Measurements from ENCODE around the gene USP7.

Gene USP7

DNA sequence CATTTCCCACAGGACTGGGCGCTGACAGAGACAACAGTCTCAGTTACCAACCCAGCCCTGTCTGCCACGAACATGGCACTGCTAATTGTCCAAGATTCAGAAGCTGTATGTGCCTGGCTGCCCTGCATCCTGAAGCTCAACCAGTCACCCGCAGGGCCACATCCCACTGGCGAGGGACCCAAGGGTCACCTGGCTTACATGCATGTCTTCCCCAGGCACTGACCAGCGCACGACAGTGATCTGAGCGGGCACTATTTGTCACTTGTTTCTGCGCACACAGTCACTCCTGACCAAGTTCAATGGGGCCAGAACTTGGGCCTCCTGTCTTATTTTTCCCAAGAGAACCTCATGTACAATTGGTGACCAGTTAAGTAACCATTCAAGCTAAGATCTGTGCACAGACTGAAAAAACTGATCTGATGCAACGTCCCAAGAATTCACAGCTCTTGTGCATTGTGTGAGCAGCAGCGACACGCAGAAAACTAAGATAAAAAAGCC, 13.1 kb downstream of the USP7 start:
- DNase-seq, result no peak

DNA sequence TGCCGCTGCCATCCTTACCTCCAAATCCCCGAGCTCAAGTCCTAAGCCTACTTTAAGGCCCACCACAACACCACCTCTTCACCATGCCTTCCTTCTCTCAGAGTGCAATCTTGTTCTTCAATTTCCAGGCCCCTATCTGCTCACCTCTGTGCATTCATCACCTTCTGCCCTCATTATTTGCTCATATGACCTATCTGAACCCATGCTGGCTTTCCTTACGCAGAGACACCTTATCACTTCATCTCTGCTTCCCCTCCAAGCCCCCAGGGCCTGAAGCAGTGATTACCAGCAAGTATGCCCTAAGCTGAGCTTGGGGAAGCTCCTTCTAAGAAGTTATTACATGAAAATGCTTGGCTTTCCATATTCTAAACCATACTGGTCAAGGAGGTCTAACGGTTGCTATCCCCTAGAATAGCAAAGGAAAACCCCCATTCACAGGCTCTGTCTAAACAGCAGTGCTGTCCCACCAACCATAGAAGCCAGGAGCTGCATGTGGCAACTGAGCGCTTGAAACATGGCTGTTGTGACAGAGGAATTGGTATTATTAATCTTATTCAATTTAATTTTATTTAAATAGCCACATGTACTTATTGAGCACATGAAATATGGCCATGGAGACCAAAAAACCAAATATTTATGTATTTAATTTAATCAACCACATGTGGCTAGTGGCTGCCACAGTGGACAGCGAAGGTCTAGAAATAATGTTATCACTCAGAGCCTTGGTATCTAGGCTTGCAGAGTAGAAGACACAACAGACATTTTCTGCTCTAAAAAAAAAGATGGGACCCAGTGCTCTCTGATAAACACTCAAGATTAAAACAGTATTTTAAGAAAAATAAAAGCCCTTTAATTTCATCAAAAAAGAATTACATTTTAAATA, 13.9 kb downstream of the USP7 start:
- DNase-seq, result no peak

GRCh38 chr16:8948831-8949230, 14.9 kb downstream of the USP7 start:
- no peak for DNase-seq

GRCh38 chr16:8948069-8948593, 15.6 kb downstream of the USP7 start:
- no peak for DNase-seq

DNA sequence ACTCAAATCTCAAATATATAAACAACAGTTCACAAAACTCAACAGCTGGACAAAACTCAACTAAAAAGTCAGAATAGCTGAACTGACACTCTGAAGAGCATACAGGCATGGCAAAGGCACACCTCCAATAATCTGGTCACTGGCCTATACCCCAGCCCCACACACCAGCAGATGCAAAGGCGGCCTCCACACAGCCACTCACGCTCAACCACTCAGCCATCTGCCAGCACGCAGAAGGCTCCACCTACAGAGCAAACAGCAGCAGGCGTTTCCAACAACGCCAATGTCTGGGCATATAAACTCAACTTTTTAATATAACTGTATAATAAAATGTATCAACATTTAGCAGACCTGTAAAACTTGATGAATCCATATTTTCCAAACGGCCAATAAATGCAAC, 17.2 kb downstream of the USP7 start:
- no peak for DNase-seq

DNA sequence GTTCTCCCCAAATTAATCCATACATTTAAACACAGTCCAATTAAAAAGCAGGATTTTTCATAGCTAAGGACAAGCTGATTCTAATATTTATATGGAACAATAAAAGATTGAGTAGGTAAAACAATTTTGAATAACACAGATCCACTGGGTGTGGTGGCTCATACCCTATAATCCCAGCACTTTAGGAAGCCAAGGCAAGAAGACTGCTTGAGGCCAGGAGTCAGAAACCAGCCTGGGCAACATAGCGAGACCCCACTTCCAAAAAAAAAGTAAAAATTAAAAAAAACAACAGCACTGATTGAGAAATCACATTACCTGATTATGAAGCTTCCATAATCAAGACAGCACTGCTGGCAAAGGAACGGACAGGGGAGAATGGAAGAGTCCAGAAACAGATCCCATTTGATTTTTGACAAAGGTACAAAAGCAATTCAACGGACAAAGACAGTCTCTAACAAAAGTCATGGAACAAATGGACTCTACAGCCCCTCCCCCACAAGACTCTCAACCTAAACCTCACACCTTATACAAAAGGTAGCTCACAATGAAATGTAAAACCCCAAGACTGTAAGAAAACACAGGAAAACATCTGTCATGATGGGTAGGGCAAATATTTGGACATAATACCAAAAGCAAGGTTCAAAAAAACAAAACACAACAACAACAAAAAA, 17.9 kb downstream of the USP7 start:
- no peak for DNase-seq

- DNase-seq, result no peak
Observed at GRCh38 chr16:8943966-8944759, 19.5 kb downstream of the USP7 start.

- no peak for DNase-seq
Observed at GRCh38 chr16:8943001-8943763, 20.5 kb downstream of the USP7 start.

- no peak for DNase-seq
Observed at GRCh38 chr16:8941718-8942344, 21.9 kb downstream of the USP7 start.

- DNase-seq, result no peak
Observed at GRCh38 chr16:8937803-8938202, 25.9 kb downstream of the USP7 start.

GRCh38 chr16:8936421-8936820, 27.3 kb downstream of the USP7 start:
- DNase-seq, result no peak

DNA sequence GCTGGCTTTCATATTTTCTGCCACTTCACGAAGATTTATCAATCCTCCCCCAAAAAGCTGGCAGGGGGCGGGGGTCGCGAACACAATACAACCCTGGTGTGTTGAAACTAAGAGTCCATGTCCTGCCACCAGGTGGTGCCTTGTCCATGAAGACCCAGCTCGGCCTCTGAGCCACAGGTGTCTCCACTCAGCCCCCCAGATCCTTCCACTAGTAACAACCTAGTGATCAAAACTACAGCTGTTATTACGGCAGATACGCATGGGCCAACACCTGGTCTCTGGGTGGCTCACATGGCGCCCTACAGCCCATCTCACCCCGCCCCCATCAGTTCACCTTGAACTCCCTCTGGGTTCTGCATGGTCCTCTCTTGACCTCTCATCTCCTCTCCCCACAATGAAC, 27.7 kb downstream of the USP7 start:
- no peak for DNase-seq

GRCh38 chr16:8934601-8935000, 29.1 kb downstream of the USP7 start:
- no peak for DNase-seq

DNA sequence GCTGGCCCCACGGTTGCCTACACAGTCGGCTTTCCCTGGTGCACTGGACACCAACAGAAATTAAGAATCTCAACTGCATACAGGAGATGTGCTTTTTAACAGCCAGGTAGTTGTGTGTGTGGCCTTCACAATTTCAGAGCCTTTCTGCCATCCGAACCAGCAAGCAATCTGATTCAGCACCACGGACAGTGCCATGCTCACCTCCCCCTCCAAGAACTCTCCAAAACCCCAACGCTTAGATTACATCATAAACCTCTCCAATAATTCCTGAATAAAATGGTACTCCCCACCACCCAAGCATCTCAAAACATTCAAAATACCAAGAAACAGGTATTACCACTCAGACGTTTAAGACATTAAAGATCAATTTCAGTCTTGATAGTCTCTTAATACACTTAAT, 31.8 kb downstream of the USP7 start:
- no peak for DNase-seq

DNA sequence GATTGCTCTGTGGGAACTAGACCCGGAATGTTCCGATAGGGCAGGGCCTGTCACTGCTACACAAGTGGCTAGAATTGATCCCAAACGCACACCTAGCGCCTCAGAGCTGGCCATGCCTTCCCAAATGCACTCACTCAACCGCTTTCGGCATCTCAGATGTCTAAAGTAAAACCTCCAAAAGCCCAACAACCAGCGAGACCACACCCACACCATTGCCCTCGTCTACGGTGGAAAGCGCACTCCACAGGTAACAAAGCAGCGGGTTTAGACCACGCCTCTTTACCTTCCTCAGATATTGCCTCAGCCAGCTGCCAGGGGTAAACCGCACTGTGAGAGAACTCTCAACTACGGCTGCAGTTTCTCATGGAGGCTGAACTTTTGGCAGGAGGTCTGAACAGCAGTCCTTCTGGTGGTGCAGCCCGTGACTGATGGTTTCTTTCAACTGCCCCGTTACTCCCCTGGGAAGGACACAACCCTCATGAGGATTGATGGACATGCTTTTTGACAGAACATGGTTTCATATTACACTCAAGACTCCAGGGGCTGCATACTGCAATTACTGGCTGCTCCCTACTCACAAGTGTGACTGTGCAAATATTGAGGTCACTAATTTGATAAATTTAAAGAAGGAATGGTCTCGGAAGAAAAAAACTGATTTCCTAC, 34.5 kb downstream of the USP7 start:
- no peak for DNase-seq

- no peak for DNase-seq
Observed at GRCh38 chr16:8928467-8928957, 35.2 kb downstream of the USP7 start.

GRCh38 chr16:8926827-8927226, 36.9 kb downstream of the USP7 start:
- no peak for DNase-seq

GRCh38 chr16:8925455-8925854, 38.3 kb downstream of the USP7 start:
- no peak for DNase-seq

GRCh38 chr16:8924214-8924613, 39.5 kb downstream of the USP7 start:
- DNase-seq, result no peak

DNA sequence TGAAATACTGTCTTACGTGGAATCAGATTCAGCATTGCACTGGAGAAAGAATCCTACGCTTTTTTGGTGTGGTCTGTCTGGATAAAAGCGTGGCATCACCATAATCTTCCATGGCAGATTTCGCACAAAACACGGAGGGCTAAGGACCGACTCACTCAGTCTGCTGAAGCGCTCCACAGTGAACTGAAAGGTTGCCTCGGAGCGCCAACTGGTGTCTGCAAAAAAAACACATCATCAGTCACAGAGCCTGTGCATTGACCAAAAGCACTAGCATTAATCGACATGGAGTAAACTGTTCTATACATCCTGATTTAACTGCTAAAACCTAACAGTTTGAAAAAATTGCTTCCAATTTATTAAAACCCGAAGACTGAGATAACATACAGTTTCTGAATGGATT, 40.5 kb downstream of the USP7 start:
- peak in 1 of 2 donors; percentile 22 for DNase-seq

Data from hippocampal formation (tissue), 2 donors.